ENCODE results near the gene UBE2N. TPM values are rescaled to one million over a fixed set of nuclear protein-coding genes. Genes with fewer than 3 reads are reported as not detected.

The UBE2N gene
- total and polyA plus RNA-seq, 12 donors = 35.5 to 109 (median 95.5) TPM

DNA sequence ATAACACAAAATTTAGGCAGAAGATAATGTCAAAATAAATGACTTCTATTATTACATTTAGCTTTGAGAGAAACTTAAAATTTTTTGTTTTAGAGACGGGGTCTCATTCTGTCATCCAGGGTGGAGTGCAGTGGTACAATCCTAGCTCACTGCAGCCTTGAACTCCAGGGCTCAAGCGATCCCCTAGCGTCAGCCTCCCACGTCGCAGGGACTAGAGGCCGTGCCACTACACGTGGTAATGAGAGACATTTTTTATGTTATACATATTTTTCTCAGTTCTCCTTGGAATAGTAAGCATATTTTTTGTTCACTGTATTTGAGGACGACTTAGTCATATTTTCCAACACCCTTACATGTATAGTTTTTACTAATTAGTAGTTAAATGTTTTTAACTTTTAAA lies 85.5 kb downstream of the UBE2N start:
- 93 to 94% methylated on average over 8 of the region's 8 CpGs for WGBS, 2 donors
- TF ChIP-seq, protein P1, sequence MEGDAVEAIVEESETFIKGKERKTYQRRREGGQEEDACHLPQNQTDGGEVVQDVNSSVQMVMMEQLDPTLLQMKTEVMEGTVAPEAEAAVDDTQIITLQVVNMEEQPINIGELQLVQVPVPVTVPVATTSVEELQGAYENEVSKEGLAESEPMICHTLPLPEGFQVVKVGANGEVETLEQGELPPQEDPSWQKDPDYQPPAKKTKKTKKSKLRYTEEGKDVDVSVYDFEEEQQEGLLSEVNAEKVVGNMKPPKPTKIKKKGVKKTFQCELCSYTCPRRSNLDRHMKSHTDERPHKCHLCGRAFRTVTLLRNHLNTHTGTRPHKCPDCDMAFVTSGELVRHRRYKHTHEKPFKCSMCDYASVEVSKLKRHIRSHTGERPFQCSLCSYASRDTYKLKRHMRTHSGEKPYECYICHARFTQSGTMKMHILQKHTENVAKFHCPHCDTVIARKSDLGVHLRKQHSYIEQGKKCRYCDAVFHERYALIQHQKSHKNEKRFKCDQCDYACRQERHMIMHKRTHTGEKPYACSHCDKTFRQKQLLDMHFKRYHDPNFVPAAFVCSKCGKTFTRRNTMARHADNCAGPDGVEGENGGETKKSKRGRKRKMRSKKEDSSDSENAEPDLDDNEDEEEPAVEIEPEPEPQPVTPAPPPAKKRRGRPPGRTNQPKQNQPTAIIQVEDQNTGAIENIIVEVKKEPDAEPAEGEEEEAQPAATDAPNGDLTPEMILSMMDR (IDR thresholded peaks at IDR 0.05) = no peak
- Histone ChIP-seq H3K36me3 (no peaks in the 10 kb centered on the region), H3K27ac (no peak overlapping the region), H3K4me3 (no peak overlapping the region), H3K27me3 (no peaks in the 10 kb centered on the region), H3K4me1 (peaks cover 0 to 22% (median 12%) of the 10 kb centered on the region in 9 donors), H3K9me3 (no peaks in the 10 kb centered on the region)
- DNase-seq = no peak
- intact Hi-C loops (cut with DNase I) = no loop called here
- no peak for ATAC-seq

Other genes with a start within 250 kb of the UBE2N start
- gene NUDT4, start 64.0 kb downstream of the UBE2N start, total RNA-seq = 100 to 1,000 TPM; 171 to 663 (median 245) TPM
- gene NUDT4, start 64.0 kb downstream of the UBE2N start, polyA plus RNA-seq = 100 to 1,000 TPM in 1 of 2 donors, 10 to 100 TPM in 1; 61.1 to 128 TPM
- 10 to 100 TPM; 34.1 to 59.6 (median 45.7) TPM for gene MRPL42, start 25.6 kb upstream of the UBE2N start, total RNA-seq
- 10 to 100 TPM; 17.4 to 33.2 TPM for gene MRPL42, start 25.6 kb upstream of the UBE2N start, polyA plus RNA-seq
- gene SOCS2, start 130.7 kb upstream of the UBE2N start, total RNA-seq = 10 to 100 TPM in 9 of 10 donors, 1 to 10 TPM in 1; 8.6 to 35.1 (median 18.3) TPM
- gene SOCS2, start 130.7 kb upstream of the UBE2N start, polyA plus RNA-seq = 10 to 100 TPM; 14.9 to 19.5 TPM
- 10 to 100 TPM; 36.3 to 80.1 (median 60.2) TPM for gene CRADD, start 235.4 kb upstream of the UBE2N start, total RNA-seq
- 10 to 100 TPM in 1 of 2 donors, 1 to 10 TPM in 1; 5.0 to 32.8 TPM for gene CRADD, start 235.4 kb upstream of the UBE2N start, polyA plus RNA-seq